Hepatocyte (in vitro differentiated cells): Measurements from ENCODE around the gene PAX5. TPM values are rescaled to one million over a fixed set of nuclear protein-coding genes. Genes with fewer than 3 reads are reported as not detected.

Source experiments
- DNase-seq: peaks from one replicate; pipeline ENCODE4 v3.0.0-alpha.2; 2016; ENCODE audit warnings: low spot score
- H2AFZ ChIP-seq: fragments of 200-600 bp; sonication (generic); 2 replicates; pipeline ENCODE4 v1.6.0; 2016; ENCODE audit warnings: antibody characterized with exemption, mild to moderate bottlenecking
- H3K27ac ChIP-seq: fragments of 200-600 bp; sonication (generic); 2 replicates; pipeline ENCODE4 v1.5.1; 2016; ENCODE audit warnings: mild to moderate bottlenecking
- H3K27me3 ChIP-seq: fragments of 200-600 bp; sonication (generic); 2 replicates; pipeline ENCODE4 v1.6.1; 2016
- H3K36me3 ChIP-seq: fragments of 200-600 bp; sonication (generic); replicated peaks from 2 replicates; pipeline ENCODE4 v1.5.1; 2016; ENCODE audit warnings: low read depth; ENCODE audit not compliant: insufficient read depth
- H3K4me1 ChIP-seq: fragments of 200-600 bp; sonication (generic); 2 replicates; pipeline ENCODE4 v1.5.1; 2016; ENCODE audit warnings: mild to moderate bottlenecking, moderate library complexity; ENCODE audit not compliant: insufficient read depth
- H3K4me2 ChIP-seq: fragments of 200-600 bp; sonication (generic); 2 replicates; pipeline ENCODE4 v1.6.0; 2016
- H3K4me3 ChIP-seq: fragments of 200-600 bp; sonication (generic); 2 replicates; pipeline ENCODE4 v1.5.1; 2016; ENCODE audit warnings: mild to moderate bottlenecking
- H3K79me2 ChIP-seq: fragments of 200-600 bp; sonication (generic); 2 replicates; pipeline ENCODE4 v1.6.0; 2017; ENCODE audit warnings: mild to moderate bottlenecking
- H3K9me2 ChIP-seq: fragments of 200-600 bp; sonication (generic); replicated peaks from 2 replicates; pipeline ENCODE4 v1.6.0; 2017; ENCODE audit warnings: mild to moderate bottlenecking; ENCODE audit not compliant: insufficient read depth
- H3K9me3 ChIP-seq: fragments of 200-600 bp; sonication (generic); 2 replicates; pipeline ENCODE4 v1.5.1; 2016; ENCODE audit warnings: low read depth, mild to moderate bottlenecking
- H4K20me1 ChIP-seq: fragments of 200-600 bp; sonication (generic); 2 replicates; pipeline ENCODE4 v1.6.0; 2016; ENCODE audit warnings: mild to moderate bottlenecking; ENCODE audit not compliant: insufficient read depth, poor library complexity, severe bottlenecking
- EZH2 ChIP-seq: fragments of 200-600 bp; sonication (generic); IDR thresholded peaks from 2 replicates; pipeline ENCODE4 v1.6.1; 2016; ENCODE audit warnings: antibody characterized with exemption, mild to moderate bottlenecking, borderline replicate concordance
- EZH2phosphoT487 ChIP-seq: fragments of 200-600 bp; sonication (generic); IDR thresholded peaks from one replicate; pipeline ENCODE4 v1.6.1; 2018; ENCODE audit warnings: antibody characterized with exemption, mild to moderate bottlenecking, low read depth, moderate library complexity; ENCODE audit not compliant: unreplicated experiment, severe bottlenecking
- WGBS: methylation state at CpG from one replicate; pipeline ENCODE4 v1.1.6; 2016; ENCODE audit warnings: low lambda C conversion rate; ENCODE audit errors: missing lambda C conversion rate; 5-methylcytosine and 5-hydroxymethylcytosine counted together
- polyA plus RNA-seq: library from polyadenylated mRNA; unstranded; fragments of >200 nt; fragmentation: Nextera tagmentation; extraction: Ambion mirVana; gene quantifications from 2 replicates; pipeline ENCODE4 v1.2.1, GENCODE V29; 2016
- total RNA-seq: library from RNA; depleted of rRNA; stranded (reverse); fragments of >200 nt; gene quantifications from 2 replicates; pipeline ENCODE4 v1.2.3, GENCODE V29; 2014
- TF ChIP-seq, protein P1 (sequence below): fragments of 200-600 bp; sonication (generic); IDR thresholded peaks from 2 replicates; pipeline ENCODE4 v1.5.1; 2016; ENCODE audit warnings: antibody characterized with exemption, mild to moderate bottlenecking; ENCODE audit not compliant: poor library complexity

Gene PAX5
- total and polyA plus RNA-seq, 2 experiments from 2014 or later = not detected

DNA sequence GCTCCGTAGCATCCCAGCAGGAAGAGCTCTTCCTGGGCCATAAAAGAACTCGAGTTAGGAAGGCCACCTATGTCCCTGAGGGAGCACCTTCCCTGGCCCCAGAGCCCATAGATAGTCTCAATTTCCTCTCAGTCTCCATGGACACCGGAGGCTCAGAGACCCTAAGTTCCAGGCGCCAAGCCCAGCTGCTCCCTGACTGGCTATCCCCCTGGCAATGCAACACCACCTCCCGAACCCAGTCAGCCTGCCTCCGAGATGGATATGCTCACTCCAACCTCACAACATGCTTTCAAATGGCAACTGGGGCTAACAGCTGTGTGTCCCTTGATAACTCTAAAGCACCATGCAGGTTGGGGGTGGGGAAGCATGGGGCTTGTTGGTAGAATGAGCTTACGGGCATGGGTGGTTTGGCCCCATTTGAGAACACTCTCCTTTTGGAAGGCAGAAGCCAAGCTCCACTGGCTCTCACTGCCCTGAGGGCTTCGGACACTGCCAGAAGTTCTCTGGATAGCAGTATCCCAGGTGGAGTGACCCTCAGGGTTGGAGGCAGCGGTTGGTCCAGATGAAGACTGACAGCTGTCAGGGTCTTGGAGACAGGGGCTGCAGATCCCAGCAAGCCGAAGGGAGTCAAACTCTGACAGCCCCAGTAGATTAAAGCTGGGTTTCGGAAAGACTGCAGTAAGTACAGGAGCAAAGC lies 165.3 kb downstream of the PAX5 start:
- H3K27me3 ChIP-seq = peaks cover 58% of the 10 kb centered on the region
- WGBS = 71% methylated on average over 11 of the region's 11 CpGs
- no peak overlapping the region for H3K27ac ChIP-seq
- H3K4me1 ChIP-seq = peaks cover 6% of the 10 kb centered on the region
- TF ChIP-seq EZH2phosphoT487 (no peak), EZH2 (no peak)
- TF ChIP-seq, protein P1, sequence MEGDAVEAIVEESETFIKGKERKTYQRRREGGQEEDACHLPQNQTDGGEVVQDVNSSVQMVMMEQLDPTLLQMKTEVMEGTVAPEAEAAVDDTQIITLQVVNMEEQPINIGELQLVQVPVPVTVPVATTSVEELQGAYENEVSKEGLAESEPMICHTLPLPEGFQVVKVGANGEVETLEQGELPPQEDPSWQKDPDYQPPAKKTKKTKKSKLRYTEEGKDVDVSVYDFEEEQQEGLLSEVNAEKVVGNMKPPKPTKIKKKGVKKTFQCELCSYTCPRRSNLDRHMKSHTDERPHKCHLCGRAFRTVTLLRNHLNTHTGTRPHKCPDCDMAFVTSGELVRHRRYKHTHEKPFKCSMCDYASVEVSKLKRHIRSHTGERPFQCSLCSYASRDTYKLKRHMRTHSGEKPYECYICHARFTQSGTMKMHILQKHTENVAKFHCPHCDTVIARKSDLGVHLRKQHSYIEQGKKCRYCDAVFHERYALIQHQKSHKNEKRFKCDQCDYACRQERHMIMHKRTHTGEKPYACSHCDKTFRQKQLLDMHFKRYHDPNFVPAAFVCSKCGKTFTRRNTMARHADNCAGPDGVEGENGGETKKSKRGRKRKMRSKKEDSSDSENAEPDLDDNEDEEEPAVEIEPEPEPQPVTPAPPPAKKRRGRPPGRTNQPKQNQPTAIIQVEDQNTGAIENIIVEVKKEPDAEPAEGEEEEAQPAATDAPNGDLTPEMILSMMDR = no peak
- H3K9me3 ChIP-seq = no peaks in the 10 kb centered on the region
- no peak overlapping the region for H3K4me3 ChIP-seq
- DNase-seq = no peak
- no peaks in the 10 kb centered on the region for H3K36me3 ChIP-seq
- H4K20me1 ChIP-seq = no peaks in the 10 kb centered on the region
- H3K4me2 ChIP-seq = no peak overlapping the region
- H3K79me2 ChIP-seq = no peaks in the 10 kb centered on the region
- no peak overlapping the region for H2AFZ ChIP-seq
- no peaks in the 10 kb centered on the region for H3K9me2 ChIP-seq

DNA sequence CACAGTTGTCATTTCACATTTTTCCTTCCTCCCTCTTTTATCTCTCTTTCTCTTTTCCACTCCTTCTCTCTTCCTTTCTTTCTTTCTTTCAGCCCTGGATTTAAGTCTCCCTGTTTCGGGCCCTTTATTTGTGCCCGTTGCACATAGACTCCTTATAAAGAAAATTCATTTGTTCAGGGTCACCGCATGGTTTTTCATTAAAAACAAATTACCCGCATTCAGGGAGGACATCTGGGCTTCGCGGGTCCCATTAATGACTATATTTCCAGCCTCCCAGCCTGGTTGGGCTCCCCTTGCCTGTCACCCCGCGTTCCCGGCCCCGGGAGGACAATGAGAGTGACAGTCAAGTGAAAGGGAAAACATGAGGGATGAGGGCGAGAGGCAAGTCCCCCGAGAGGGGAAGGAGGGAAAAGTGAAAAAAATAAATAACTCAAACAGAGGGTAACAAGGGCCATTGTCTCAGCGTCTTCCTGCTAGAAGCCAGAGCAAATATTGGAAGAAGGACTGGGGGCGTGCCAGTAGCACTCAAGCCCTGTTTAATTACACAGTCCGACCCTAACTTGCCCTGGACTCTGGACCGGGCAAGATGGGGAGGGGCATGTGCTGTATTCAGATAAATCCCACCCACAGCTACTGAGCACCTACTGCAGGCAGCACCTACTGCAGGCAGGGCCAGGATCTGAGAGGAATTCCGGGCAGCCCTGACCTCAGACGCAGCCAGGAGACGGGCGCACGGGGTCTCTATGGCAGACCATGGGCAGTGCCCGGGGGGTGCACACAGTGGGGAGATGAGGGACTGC lies 166.2 kb downstream of the PAX5 start:
- H3K27ac ChIP-seq = no peak overlapping the region
- peak; percentile 76 for DNase-seq
- peaks cover 56% of the 10 kb centered on the region for H3K27me3 ChIP-seq
- WGBS = 65% methylated on average over 22 of the region's 22 CpGs
- H3K4me2 ChIP-seq = peak overlapping the region; percentile 50
- no peak overlapping the region for H2AFZ ChIP-seq
- no peak overlapping the region for H3K4me3 ChIP-seq
- no peaks in the 10 kb centered on the region for H3K9me3 ChIP-seq
- no peaks in the 10 kb centered on the region for H3K36me3 ChIP-seq
- H3K9me2 ChIP-seq = no peaks in the 10 kb centered on the region
- H3K79me2 ChIP-seq = no peaks in the 10 kb centered on the region
- H3K4me1 ChIP-seq = peaks cover 6% of the 10 kb centered on the region
- no peaks in the 10 kb centered on the region for H4K20me1 ChIP-seq
- peak; percentile 78 for TF ChIP-seq EZH2phosphoT487
- no peak for TF ChIP-seq EZH2

DNA sequence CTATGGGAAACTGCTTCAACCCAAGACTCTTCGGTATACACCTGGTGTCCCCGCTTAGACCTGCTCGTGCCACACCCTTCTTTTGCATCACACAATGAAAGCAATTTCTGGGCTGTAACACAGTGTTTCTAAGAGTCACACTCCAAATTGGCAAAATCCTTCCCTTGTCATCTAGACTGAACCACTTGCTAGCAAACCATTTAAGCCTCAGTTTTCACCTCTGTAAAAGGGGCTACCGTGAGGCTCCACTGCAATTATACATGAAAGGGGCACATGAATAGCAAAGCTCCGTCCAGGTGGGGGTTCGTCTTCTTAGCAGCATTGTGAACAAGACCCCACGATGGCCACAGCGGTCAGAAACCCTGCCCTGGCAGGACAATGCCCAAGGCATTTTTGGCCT lies 166.8 kb downstream of the PAX5 start:
- Histone ChIP-seq H3K79me2 (no peaks in the 10 kb centered on the region), H3K36me3 (no peaks in the 10 kb centered on the region), H3K27ac (no peak overlapping the region), H3K4me3 (no peak overlapping the region), H4K20me1 (no peaks in the 10 kb centered on the region), H3K4me2 (no peak overlapping the region), H3K27me3 (peaks cover 50% of the 10 kb centered on the region), H2AFZ (no peak overlapping the region), H3K9me3 (no peaks in the 10 kb centered on the region), H3K9me2 (no peaks in the 10 kb centered on the region), H3K4me1 (peaks cover 6% of the 10 kb centered on the region)
- 92% methylated on average over 8 of the region's 8 CpGs for WGBS
- no peak for TF ChIP-seq EZH2phosphoT487
- no peak for TF ChIP-seq EZH2
- TF ChIP-seq, protein P1 = no peak
- DNase-seq = no peak

- TF ChIP-seq, protein P1 = no peak
- no peak for TF ChIP-seq EZH2phosphoT487
- no peak for TF ChIP-seq EZH2
- 78% methylated on average over 7 of the region's 7 CpGs for WGBS
- no peak overlapping the region for H3K4me2 ChIP-seq
- no peaks in the 10 kb centered on the region for H3K36me3 ChIP-seq
- no peak for DNase-seq
- H2AFZ ChIP-seq = no peak overlapping the region
- H3K9me3 ChIP-seq = no peaks in the 10 kb centered on the region
- H3K27me3 ChIP-seq = peaks cover 46% of the 10 kb centered on the region
- H3K4me3 ChIP-seq = no peak overlapping the region
- peaks cover 6% of the 10 kb centered on the region for H3K4me1 ChIP-seq
- no peaks in the 10 kb centered on the region for H3K79me2 ChIP-seq
- no peaks in the 10 kb centered on the region for H4K20me1 ChIP-seq
- no peaks in the 10 kb centered on the region for H3K9me2 ChIP-seq
- no peak overlapping the region for H3K27ac ChIP-seq
Observed at GRCh38 chr9:36866840-36867239, 167.2 kb downstream of the PAX5 start.
